HEK293 (cell line): ENCODE results near the gene PSTPIP1.
"Not testable (repeated sequence)": the region's sequence is repeated elsewhere in the genome, so short reads cannot be mapped to it uniquely, and the experiment has no call there.

ENCODE experiments used
- CTCF ChIA-PET: fragments of 350-600 bp; formaldehyde crosslinking; extraction: SDS; loops from one replicate; lab custom pipeline; 2021; ENCODE audit warnings: antibody characterized with exemption; lab: Yijun Ruan, JAX
- POLR2A ChIA-PET: fragments of 300-600 bp; formaldehyde crosslinking; extraction: SDS; loops from one replicate; lab custom pipeline; 2020; ENCODE audit warnings: antibody characterized with exemption, inconsistent platforms; lab: Yijun Ruan, JAX
- H3K27ac ChIP-seq: fragments of 200-500 bp; sonication (Bioruptor generic); 2 replicates; pipeline ENCODE4 v1.5.1; 2014; ENCODE audit warnings: low read depth, low read length, control low read depth, inconsistent platforms; ENCODE audit errors: extremely low read depth
- H3K36me3 ChIP-seq, 2 experiments: fragments of 200-500 bp in 1 of 2; sonication (Bioruptor generic) in 1 of 2; 1 replicate in 1 of 2; 2 replicates in 1 of 2; pipeline ENCODE4 v1.5.1; 2014 to 2017; ENCODE audit warnings: inconsistent platforms in 2 of 2, low read length in 2 of 2; ENCODE audit not compliant: control insufficient read depth in 2 of 2, insufficient read depth in 1 of 2
- H3K4me1 ChIP-seq: fragments of 200-500 bp; sonication (Bioruptor generic); 2 replicates; pipeline ENCODE4 v1.5.1; 2014; ENCODE audit warnings: mild to moderate bottlenecking, low read length, inconsistent platforms; ENCODE audit not compliant: control insufficient read depth, insufficient read depth
- H3K4me3 ChIP-seq: 2 replicates; pipeline ENCODE4 v1.5.1; 2011; ENCODE audit warnings: low read depth, mild to moderate bottlenecking, control low read depth, low read length, moderate library complexity
- H3K9me3 ChIP-seq: fragments of 200-500 bp; sonication (Bioruptor generic); 2 replicates; pipeline ENCODE4 v1.5.1; 2014; ENCODE audit warnings: low read depth, low read length, inconsistent platforms; ENCODE audit not compliant: control insufficient read depth, insufficient read depth
- GFI1B ChIP-seq: fragments of 450-650 bp; formaldehyde crosslinking; IDR thresholded peaks from 2 replicates; pipeline ENCODE4 v1.5.1; 2016; ENCODE audit warnings: missing biosample characterization, missing genetic modification characterization
- GLI4 ChIP-seq: fragments of 450-650 bp; formaldehyde crosslinking; IDR thresholded peaks from 2 replicates; pipeline ENCODE4 v1.5.1; 2016; ENCODE audit warnings: missing biosample characterization, missing genetic modification characterization
- HIC1 ChIP-seq: fragments of 450-650 bp; formaldehyde crosslinking; IDR thresholded peaks from 2 replicates; pipeline ENCODE4 v1.5.1; 2016; ENCODE audit warnings: missing biosample characterization, missing genetic modification characterization
- KLF17 ChIP-seq: fragments of 450-650 bp; formaldehyde crosslinking; IDR thresholded peaks from 2 replicates; pipeline ENCODE4 v1.5.1; 2016; ENCODE audit warnings: missing biosample characterization, missing genetic modification characterization
- ZBTB10 ChIP-seq: fragments of 450-650 bp; formaldehyde crosslinking; IDR thresholded peaks from 2 replicates; pipeline ENCODE4 v1.5.1; 2016; ENCODE audit warnings: missing biosample characterization, missing genetic modification characterization
- ZNF133 ChIP-seq: fragments of 450-650 bp; formaldehyde crosslinking; IDR thresholded peaks from 2 replicates; pipeline ENCODE4 v1.5.1; 2016; ENCODE audit warnings: missing biosample characterization, missing genetic modification characterization
- ZNF335 ChIP-seq: fragments of 450-650 bp; formaldehyde crosslinking; conservative IDR thresholded peaks from 2 replicates; pipeline ENCODE4 v1.5.1; 2016; ENCODE audit warnings: missing biosample characterization, missing genetic modification characterization
- ZNF423 ChIP-seq: fragments of 450-650 bp; formaldehyde crosslinking; IDR thresholded peaks from 2 replicates; pipeline ENCODE4 v1.5.1; 2016; ENCODE audit warnings: missing biosample characterization, missing genetic modification characterization
- ZNF433 ChIP-seq: fragments of 450-650 bp; formaldehyde crosslinking; IDR thresholded peaks from 2 replicates; pipeline ENCODE4 v1.5.1; 2016; ENCODE audit warnings: missing biosample characterization, missing genetic modification characterization, low read depth
- ZNF529 ChIP-seq: fragments of 450-650 bp; formaldehyde crosslinking; IDR thresholded peaks from 2 replicates; pipeline ENCODE4 v1.5.1; 2017; ENCODE audit warnings: missing genetic modification characterization, missing biosample characterization; ENCODE audit not compliant: insufficient replicate concordance
- ZNF660 ChIP-seq: fragments of 450-650 bp; IDR thresholded peaks from 2 replicates; pipeline ENCODE4 v1.5.1; 2018; ENCODE audit warnings: missing biosample characterization, mild to moderate bottlenecking, missing genetic modification characterization
- ZNF664 ChIP-seq: fragments of 450-650 bp; formaldehyde crosslinking; IDR thresholded peaks from 2 replicates; pipeline ENCODE4 v1.5.1; 2016; ENCODE audit warnings: missing biosample characterization, missing genetic modification characterization
- ZNF704 ChIP-seq: fragments of 450-650 bp; formaldehyde crosslinking; IDR thresholded peaks from 2 replicates; pipeline ENCODE4 v1.5.1; 2016; ENCODE audit warnings: missing biosample characterization, missing genetic modification characterization
- ZNF768 ChIP-seq: fragments of 450-650 bp; formaldehyde crosslinking; IDR thresholded peaks from 2 replicates; pipeline ENCODE4 v1.5.1; 2018; ENCODE audit warnings: missing biosample characterization, mild to moderate bottlenecking, missing genetic modification characterization
- ZSCAN5A ChIP-seq: fragments of 450-650 bp; formaldehyde crosslinking; IDR thresholded peaks from 2 replicates; pipeline ENCODE4 v1.5.1; 2016; ENCODE audit warnings: missing biosample characterization, missing genetic modification characterization

Gene PSTPIP1

GRCh38 chr15:76966051-76966450, 28.9 kb upstream of the PSTPIP1 start:
- TF ChIP-seq HIC1 (tag by site-specific recombination) (0 out of 2 replicates have a peak, but pooled peaks have one; percentile 24), GLI4 (tag by site-specific recombination) (0 out of 2 replicates have a peak, but pooled peaks have one; percentile 49), GFI1B (tag by site-specific recombination) (peak; percentile 60; the same call in 1 of the 2 replicates)
- H3K4me3 ChIP-seq, H3K4me1 ChIP-seq, H3K9me3 ChIP-seq, H3K36me3 ChIP-seq, CTCF ChIA-PET, POLR2A ChIA-PET, H3K27ac ChIP-seq: not testable (repeated sequence)

GRCh38 chr15:76967067-76967466, 27.9 kb upstream of the PSTPIP1 start:
- Histone ChIP-seq H3K4me1 (peaks cover 5% of the 10 kb centered on the region), H3K36me3 (no peaks in the 10 kb centered on the region), H3K4me3 (no peak overlapping the region), H3K27ac (no peak overlapping the region), H3K9me3 (no peaks in the 10 kb centered on the region)
- POLR2A ChIA-PET: no interaction called here
- no peak for TF ChIP-seq ZNF664 (tag by site-specific recombination)
- no peak for TF ChIP-seq ZNF704 (tag by site-specific recombination)
- TF ChIP-seq ZNF768 (tag by site-specific recombination): no peak
- CTCF ChIA-PET: no interaction called here

- ChIA-PET CTCF (interaction anchor here (0.6 kb wide), 1 partner anchor 683 kb away, joined by 3 read pairs; no protein-coding TSS in a partner anchor), POLR2A (no interaction called here)
- no peak overlapping the region for H3K27ac ChIP-seq
- no peak for TF ChIP-seq ZNF529 (tag by site-specific recombination)
- TF ChIP-seq ZNF335 (tag by site-specific recombination): 0 out of 2 replicates have a peak, but pooled peaks have one; percentile 20
- no peak for TF ChIP-seq ZNF423
- TF ChIP-seq ZNF660 (tag by site-specific recombination): 0 out of 2 replicates have a peak, but pooled peaks have one; percentile 13
- no peak for TF ChIP-seq ZSCAN5A (tag by site-specific recombination)
- TF ChIP-seq KLF17: no peak
- no peak for TF ChIP-seq ZNF433 (tag by site-specific recombination)
- TF ChIP-seq ZBTB10 (tag by site-specific recombination): no peak
- TF ChIP-seq ZNF133 (tag by site-specific recombination): no peak
- H3K36me3 ChIP-seq: no peaks in the 10 kb centered on the region
- H3K4me1 ChIP-seq: peaks cover 5% of the 10 kb centered on the region
- H3K4me3 ChIP-seq: no peak overlapping the region
- no peaks in the 10 kb centered on the region for H3K9me3 ChIP-seq
Measured at GRCh38 chr15:76968306-76968705, 26.6 kb upstream of the PSTPIP1 start.
